HG03460 (cell line): ENCODE measurements around the gene LMBRD1.
"Not testable (repeated sequence)": the region's sequence is repeated elsewhere in the genome, so short reads cannot be mapped to it uniquely, and the experiment has no call there.

ENCODE experiments used
- ATAC-seq: cut with Tn5 transposase; IDR thresholded peaks from one replicate; pipeline ENCODE4 v1.9.1; 2021; ENCODE audit not compliant: unreplicated experiment

Gene LMBRD1

DNA sequence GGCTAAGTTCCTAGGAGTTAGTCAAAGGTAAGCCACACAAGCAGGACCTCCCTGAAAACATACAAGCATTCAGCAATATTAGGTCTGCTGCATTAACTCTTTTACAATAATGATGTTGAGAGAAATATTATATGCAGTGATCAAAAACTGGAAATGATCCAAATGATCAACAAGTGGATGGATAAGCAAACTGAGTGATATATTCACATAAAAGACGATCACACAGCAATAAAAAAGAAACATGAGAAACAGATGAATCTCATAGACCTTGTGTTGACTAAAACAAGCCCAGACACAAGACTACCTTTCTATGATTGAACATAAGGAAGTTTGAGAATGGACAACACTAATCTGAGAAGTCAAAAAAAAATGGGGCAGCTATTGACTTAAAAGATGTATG is 39.9 kb downstream of the LMBRD1 start:
- ATAC-seq: no peak

DNA sequence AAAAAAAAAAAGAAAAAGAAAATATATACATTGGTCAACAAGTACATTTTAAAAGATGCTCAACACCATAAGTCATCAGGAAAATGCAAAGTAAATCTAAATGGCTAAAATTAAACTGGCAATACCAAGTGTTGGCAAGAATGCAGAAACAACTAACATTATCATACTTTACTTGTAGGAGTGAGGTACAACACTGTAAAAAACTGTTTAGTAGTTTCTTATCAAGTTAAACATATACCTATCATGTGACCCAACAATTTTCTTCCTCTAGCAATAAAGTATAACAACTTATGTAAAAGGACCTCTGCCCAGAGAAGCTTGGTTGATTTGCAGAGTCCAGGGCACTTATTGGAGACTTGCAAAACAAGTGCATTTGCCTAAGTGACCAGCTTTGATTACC is 40.4 kb downstream of the LMBRD1 start:
- no peak for ATAC-seq

DNA sequence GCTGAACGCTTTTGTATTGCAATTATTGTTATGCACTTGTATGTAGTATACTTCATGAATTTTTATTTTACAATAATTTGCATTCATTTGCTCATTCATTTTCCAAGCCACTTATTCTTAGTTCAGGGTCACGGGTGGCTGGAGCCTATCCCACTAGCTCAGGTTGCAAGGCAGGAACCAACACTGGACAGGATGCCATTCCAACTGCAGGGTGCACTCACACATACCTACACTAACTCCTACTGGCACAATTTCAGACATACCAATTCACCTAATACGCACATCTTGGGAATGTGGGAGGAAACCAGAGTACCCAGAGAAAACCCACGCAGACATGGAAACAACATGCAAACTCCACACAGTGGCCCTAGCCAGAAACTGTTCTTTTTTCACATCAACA is 61.8 kb downstream of the LMBRD1 start:
- ATAC-seq: no peak

DNA sequence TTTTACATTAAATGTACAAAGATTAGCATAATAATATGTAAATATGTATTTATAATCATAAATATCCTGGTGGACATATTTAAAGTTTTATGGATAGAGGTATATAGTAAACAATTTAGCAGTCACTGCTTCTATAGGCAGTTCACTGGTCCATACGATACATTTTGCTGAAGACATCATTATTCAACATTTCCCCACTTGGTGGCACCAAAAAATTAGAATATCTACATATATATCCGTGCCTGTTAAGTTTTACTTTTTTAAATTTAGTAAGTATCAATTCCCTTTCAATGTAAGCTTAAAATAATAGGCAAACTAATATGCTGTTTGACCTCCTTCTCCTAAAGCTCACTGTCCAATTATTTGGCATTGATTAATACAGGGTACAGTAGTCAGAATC is 64.2 kb downstream of the LMBRD1 start:
- peak; percentile 70 for ATAC-seq

DNA sequence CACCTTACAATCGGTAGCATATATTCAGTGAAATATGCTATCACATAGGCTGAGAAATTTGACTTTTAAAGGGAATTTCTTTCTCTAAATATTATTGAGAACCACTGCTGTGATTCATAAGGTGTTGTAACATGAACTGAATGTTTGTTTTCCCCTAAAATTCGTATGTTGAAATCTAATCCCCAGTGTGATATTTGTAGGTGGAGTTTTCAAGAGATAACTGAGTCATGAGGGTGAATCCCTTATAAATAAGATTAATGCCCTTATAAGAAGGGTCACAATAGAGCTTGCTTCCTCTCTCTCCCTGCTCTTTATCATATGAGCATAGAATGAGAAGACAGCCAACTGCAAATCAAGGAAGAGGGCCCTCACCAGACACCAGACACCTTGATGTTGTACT is 64.8 kb downstream of the LMBRD1 start:
- ATAC-seq: no peak

DNA sequence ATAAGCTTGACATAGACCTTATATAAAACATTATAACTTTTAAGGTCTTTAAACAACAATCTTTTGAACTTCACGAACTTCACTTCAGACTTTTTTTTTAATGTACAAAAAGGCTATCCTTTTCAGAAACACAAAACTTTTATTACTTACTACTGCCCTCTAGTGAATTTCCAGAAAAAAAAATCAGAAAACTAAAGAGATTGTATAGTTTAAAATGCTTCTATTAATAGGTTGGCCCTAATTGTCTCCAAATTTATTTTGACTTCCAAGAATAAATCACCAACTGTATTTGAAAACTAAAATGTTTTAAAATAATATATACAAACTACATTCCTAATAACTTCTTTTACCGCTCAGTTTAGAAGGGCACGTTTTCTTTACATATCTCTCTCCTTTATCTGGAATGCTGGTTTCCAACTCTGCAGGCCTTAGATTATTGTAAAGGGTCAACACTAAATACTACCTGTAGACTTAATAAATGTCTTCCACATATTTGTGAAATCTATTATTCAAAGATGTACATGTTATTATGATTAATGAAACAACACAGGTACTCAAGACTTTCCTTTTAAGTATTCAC is 66.8 kb downstream of the LMBRD1 start:
- no peak for ATAC-seq

DNA sequence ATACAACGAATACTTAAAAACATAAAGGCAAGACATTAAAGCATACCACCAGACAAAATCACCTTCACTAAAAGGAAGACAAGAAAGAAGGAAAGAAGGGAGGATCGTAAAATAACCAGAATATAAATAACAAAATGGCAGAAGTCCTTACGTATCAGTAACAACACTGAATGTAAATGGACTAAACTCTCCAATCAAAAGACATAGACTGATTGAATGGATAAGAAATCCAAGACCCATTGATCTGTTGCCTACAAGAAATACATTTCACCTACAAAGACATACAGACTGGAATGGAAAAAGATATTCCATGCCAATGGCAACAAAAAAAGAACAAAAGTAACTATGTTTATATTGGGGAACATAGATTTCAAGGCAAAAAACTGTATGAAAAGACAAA is 74.1 kb downstream of the LMBRD1 start:
- no peak for ATAC-seq

DNA sequence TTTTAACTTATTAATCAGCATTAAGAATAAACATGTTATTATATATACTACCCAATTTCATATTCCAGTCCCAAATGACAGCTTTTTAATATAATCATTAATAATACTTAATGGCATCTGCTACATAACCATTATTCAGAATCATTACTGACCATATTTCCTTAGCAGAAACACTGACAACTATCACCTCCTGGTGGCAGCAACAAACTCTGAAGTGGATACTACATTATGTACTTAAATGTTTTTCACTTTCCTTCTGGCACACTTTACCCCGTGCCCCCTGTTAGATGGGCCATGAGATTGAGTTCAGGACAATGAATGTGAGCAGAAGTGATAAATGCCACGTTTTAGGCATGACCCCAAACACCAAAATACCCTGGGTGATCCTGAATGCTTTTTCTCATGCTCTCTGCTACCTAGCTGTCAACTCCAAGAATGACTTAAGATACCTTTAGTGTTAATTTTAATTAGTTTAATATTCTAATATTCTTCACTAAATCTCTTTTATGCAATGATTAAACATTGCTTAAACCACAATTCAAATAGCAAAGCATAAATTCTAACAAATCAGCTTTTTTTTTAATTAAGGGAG is 77.1 kb downstream of the LMBRD1 start:
- peak; percentile 71 for ATAC-seq

DNA sequence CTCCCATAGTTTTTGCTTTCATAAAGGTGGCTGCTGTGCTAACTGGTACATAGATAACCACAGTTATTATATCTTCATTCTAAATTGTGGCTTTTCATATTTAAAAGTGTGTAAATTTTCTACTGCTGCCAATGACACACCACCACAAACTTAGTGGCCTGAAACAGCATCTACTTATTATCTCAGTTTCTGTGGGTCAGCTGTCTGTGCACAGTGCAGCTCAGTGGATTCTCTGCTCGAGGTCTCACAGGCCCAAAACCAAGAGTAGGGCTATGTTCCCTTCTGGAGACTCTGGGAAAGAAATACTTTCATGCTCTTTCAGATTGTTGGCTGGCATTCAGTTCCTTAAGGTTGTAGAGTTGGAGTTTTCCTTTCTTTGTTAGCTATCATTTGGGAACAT is 90.1 kb downstream of the LMBRD1 start:
- no peak for ATAC-seq

DNA sequence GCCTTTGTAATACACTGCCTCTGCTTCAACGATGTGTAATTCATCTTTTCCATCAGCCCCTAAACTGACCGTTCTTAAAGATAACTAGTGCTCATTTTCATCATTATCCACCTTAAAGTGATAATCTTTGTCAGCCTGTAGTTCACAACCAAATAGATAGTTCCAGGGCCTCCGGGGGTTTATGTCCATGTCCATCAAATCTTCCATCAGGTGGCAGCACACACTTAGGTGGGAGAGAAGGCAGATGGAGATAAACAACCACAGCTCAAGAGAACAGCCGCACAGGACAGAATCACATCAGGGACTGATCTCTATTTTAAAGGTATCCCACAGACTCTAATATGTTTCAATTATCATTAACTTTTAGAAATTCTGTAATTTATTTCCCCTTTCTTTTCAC is 90.9 kb downstream of the LMBRD1 start:
- no peak for ATAC-seq

DNA sequence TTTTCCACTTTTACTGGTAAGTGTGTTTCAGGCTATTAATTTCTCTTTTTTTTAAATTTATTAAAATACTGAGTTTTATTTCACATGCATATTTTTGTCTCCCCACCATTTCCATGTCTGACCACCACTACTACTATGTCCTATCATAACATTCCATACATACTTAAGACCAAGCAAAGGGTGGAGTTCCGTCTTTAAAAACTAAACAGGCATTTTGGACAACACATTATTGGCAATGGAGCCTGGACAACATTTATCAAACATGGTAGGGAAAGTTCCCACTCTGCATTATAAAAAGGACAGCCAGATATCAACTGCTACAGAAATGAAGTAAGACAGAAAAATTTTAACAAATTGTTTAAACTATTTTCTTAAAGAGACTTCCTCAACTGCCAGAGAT is 91.9 kb downstream of the LMBRD1 start:
- ATAC-seq: no peak

DNA sequence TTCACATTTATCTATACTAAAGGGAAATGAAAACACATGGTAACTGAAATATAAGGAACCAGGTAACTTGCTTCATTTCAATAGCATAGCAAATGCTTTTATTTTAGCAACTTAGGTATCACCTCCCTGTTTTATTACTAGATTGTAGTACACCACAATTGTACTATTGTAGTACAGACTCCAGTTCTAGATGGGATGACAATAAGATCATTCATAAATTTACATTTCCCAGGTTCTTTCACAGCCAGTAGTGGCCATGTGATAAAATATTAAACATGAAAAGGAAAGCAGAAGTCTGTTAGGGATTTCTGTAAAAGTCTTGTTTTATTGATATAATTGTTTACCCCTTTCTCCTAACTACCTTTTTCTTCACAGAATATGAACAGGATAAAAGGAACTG is 97.2 kb downstream of the LMBRD1 start:
- ATAC-seq: no peak

DNA sequence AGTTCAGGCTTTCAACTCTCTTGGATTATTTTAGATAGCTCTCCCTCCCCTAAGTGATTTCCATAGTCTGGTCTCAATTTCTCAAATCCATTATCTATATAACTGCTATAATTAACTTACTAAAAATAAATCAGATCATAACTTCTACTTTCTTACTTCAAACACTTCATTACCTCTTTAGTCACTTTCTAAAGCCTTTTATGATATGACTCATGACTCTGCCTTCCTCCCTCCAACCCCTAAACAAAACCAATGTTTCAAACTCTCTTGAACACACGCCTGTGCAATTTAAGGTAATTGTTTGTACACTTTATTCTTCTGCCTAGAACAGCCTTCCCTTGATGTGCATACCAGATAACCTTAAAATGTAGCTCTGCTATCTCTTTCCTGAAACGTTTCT is 100.5 kb downstream of the LMBRD1 start:
- ATAC-seq: no peak

DNA sequence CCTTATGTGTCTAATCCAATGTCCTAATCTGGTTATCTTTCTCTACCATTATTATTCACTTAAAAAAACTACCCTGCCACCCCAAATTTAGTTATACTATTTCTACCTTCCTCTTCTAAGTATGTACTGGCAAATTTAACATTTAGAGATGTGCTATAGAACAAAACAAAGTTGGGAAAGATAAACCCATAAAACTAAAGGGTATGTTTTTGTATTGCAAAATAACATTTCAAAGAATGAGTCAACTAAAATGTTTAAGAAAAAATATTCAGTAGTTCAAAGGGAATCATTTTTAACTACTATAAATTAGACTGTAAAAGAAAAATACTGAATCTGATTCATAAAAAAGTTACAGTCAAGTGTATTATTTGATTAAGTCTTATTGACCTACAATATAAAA is 103.0 kb downstream of the LMBRD1 start:
- ATAC-seq: no peak

DNA sequence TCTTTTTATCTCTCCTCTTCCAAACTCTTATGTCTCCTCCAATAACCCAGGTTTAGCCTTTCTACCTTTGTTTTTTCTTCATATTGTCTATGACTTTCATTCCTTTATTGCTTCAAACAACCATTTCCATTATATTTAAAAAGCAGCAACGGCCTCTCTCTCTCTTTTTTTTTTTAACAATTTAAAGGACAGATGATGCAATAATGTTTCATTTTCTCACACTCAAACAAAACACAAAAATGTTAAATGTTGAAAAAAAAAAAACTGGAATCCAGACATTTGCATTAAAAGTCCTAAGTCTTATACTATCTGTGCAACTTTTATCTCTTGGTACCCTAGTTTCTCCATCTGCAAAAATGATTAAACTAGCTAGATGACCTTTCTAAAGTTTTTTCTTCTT is 105.8 kb downstream of the LMBRD1 start:
- no peak for ATAC-seq

DNA sequence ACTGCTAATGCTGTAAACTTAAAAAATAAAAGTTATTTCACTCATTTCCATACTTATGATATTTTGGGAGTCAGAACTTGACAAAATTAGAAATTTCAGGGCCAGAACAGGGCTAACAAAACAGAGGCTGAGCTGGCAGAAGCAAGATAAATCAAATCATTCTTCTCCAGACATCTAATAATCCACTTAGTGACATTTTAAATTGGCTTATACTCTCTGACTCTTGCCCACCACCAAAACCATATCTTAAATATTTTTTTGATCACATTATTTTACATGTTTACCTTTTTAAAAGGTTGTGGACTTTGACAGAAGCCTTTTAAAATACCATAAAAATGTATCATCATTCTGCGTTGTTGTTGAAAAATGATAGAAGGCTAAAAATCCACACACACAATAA is 116.5 kb downstream of the LMBRD1 start:
- no peak for ATAC-seq

DNA sequence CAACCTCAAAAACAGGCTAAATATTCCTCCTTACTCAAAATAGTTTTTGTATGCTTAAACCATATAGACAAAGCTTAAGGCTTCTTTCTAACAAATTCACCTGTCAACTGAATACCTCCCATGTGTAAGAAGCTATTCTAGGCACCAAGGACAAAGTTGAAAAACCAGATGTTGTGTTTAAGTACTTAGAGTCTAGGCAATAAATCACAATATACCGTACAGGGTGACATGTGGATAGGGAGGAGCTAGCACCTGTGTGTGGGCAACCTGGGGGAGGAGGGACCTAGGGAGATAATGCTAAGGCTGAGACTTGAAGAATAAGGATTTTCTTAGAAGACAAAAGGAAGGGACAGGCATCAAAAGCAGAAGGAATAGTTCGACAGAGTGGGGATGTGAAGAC is 123.5 kb downstream of the LMBRD1 start:
- no peak for ATAC-seq

DNA sequence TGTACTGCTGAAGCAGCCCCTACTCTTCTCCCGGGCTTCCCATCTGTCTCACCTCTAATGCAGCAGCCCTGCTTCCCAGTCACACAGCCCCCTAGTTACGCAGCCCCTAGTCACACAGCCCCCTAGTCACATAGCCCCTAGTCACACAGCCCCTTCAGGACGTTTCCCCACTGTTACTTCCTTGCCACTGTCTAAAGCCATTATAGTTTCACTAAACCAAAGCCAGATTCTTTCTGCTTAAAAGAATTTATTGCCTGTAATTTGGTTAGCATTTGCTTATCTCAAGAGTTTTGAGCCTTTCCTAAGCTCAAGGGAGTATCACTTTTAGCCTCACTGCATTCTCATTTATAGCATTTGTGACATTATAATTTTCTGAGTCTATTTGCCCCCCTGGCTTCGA is 127.9 kb downstream of the LMBRD1 start:
- ATAC-seq: no peak

DNA sequence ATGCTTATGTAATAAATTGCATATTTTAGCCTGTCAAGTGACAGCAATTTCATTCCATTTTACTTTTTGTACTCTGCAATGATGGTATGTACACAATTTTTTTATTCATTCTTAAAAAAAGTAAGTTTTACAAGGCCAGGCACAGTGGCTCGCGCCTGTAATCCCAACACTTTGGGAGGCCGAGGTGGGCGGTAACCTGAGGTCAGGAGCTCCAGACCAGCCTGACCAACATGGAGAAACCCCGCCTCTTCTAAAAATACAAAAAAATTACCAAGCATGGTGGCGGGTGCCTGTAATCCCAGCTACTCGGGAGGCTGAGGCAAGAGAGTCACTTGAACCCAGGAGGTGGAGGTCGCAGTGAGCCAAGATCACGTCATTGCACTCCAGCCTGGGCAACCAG is 130.0 kb downstream of the LMBRD1 start:
- not testable (repeated sequence) for ATAC-seq

DNA sequence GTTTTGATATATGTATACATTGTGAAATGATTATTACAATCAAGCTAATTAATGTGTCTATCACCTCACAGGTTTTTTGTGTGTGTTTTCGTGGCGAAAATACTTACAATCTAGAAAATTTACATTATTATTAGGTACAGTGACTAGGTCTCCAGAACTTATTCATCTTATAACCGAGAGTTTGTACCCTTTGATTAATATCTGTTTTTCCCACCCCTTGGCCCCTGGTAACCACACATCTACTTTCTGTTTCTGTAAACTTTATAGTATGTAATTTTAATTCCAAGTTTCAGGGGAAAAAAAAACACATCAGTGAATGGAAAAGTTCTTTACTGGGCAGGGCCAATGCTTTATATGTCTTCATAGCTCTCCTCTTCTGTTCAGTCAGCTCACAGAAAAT is 131.4 kb downstream of the LMBRD1 start:
- no peak for ATAC-seq

DNA sequence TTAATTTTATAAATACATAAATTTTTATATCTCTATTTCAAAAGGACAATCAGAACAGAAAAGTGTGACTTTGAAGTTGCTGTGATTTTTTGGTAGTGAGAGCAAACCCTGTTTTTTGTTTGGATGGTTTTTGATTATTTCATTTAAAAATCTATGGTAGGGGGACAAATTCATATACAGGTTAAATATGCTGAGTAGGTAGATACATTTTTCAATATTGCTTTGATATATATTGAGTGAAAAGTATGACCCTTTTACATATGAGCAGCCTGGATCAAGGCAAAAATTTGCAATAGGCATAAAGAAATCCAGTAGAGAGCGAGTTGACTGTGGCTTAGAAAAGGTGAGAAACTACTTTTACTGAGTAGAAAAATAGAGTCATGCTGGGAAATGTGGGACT is 132.3 kb downstream of the LMBRD1 start:
- no peak for ATAC-seq

DNA sequence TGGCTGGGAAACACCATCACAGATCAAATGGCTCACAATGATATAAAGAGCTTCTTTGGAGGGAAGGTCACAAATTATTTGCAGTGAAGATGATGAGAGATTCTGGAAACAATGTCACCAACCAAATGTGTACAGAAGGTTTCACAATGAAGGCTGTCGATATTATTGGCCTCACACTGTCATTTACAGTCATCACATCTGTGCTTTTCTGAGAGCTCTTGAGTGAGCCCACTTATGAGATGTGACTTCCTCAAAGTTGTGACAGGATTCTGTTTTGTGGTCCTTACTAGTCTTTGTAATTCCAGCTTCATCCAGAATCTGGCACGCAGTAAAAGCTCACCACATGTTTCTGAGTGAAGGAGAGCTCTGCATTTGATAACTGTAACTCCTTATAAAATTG is 133.6 kb downstream of the LMBRD1 start:
- ATAC-seq: no peak

DNA sequence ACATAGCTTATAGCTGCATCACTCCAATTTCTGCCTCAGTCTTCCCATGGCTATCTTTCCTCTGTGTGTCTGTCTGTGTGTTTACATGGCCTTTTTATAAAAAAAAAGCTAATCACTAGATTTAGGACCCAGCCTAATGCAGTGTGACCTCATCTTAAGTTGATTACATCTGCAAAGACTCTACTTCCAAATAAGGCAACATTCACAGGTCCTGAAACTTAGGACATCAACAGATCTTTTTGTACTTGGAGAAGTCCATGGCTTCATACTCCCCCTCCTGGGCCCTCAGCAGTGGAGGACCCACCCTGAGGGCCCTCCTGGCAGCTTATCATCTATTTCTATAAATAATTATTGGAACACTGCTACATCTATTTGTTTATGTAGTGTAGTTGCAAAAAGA is 146.1 kb downstream of the LMBRD1 start:
- no peak for ATAC-seq
